ENCODE results near the gene PRKCH. TPM values are rescaled to one million over a fixed set of nuclear protein-coding genes. Genes with fewer than 3 reads are reported as not detected.
"Not testable (repeated sequence)": the region's sequence is repeated elsewhere in the genome, so short reads cannot be mapped to it uniquely, and the experiment has no call there.

Gene PRKCH
- total RNA-seq, 1 experiment from 2014 or later: 5.0 TPM

- DNase-seq (ENCODE audit: low spot score): no peak
These were observed 137.4 kb downstream of the PRKCH start for GRCh38 chr14:61458766-61459165.

DNA sequence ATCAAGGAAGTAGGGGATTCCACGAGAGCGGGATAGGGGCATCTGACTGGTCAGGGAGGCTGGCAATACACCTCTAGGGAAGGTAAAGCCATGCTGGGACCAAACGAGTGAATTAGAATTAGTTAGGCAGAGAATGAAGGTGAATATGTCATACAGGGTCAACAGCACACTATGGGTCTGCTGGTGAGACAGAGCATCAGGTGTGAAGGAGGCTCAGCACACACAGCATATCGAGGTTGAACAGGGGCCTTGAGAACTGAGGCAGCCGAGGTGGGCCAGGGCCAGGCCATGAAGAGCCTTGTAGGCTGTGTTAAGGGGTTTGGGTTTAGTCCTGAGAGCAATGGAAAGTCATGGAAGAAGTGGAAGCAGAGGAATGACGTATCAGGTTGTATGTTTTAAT, 137.8 kb downstream of the PRKCH start:
- no peak for DNase-seq (ENCODE audit: low spot score)

DNA sequence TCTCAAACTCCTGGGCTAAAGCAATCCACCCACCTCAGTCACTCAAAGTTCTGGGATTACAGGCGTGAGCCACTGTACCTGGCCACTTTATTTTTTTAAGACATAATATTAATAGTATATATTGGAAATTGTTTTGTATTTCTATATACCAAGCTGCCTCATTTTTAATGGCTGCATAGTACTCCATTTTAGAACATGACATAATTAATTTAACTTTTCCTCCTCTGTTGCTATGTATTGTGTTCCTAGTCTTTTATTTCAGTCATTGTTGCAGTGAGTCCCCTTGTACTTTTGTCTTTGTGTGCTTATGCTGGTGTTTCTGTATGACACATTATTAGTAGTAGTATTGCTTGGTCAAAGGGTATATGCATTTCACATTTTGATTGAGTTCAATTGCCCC, 138.7 kb downstream of the PRKCH start:
- DNase-seq (ENCODE audit: low spot score): no peak

- no peak for DNase-seq (ENCODE audit: low spot score)
These were observed 139.6 kb downstream of the PRKCH start for GRCh38 chr14:61460718-61461611.

- peak; percentile 70 for DNase-seq (ENCODE audit: low spot score)
These were observed 140.5 kb downstream of the PRKCH start for GRCh38 chr14:61461808-61462275.

DNA sequence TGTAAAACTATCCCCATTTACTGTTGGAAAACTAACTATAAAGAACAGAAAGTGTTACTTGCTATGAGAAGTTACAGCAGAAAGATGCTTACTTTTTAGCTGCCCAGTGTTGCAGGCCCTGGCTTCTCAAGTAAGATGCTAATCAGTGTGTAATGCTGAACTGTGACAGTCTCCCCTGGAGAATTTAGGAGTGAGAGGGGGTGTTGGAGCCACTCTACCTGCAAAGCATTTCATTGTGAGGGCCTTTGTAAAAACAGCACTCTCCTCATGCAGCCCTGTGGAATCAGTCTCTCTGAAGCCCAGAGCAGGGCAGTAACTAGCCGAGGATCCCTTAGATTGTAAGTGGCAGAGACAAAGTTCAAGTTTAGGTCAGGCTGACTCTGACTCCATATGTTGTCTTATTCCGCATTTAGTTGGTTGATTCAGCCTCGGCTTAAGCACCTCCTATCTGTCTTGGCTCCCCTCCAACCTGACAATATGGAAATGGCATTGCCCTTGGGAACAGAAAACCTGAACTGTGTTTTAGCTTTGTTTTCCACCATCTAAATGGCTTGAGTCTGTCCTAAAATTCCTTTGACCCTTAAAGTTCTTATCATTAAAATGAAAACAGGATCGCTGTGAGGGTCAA, 141.3 kb downstream of the PRKCH start:
- DNase-seq (ENCODE audit: low spot score): peak; percentile 63

DNA sequence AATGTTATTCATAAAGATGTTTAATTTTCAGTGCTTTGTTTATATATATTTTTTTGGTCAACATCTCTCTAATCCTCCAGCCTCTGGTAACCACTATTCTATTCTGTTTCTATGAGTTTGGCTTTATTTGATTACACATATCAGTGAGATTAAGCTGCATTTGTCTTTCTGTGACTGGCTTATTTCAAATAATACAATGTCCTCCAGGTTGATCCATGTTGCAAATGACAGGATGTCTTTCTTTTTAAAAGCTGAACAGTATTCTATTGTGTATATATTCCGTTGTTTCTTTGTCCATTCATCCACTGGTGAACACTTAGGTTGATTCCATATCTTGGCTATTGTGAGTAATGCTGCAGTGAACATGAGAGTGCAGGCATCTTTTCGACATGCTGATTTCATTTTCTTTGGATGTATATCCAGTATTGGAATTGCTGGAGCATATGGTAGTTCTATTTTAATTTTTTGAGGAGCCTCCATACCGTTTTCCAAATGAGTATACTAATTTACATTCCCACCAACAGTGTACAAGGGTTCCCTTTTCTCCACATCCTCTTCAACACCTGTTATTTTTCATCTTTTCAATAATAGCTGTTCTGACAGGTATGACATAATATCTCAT, 142.4 kb downstream of the PRKCH start:
- DNase-seq (ENCODE audit: low spot score): no peak

GRCh38 chr14:61464539-61465320, 143.4 kb downstream of the PRKCH start:
- DNase-seq (ENCODE audit: low spot score): not testable (repeated sequence)

- DNase-seq (ENCODE audit: low spot score): peak; percentile 34
These were observed 145.0 kb downstream of the PRKCH start for GRCh38 chr14:61466249-61466904.

GRCh38 chr14:61466905-61467280, 145.5 kb downstream of the PRKCH start:
- no peak for DNase-seq (ENCODE audit: low spot score)

DNA sequence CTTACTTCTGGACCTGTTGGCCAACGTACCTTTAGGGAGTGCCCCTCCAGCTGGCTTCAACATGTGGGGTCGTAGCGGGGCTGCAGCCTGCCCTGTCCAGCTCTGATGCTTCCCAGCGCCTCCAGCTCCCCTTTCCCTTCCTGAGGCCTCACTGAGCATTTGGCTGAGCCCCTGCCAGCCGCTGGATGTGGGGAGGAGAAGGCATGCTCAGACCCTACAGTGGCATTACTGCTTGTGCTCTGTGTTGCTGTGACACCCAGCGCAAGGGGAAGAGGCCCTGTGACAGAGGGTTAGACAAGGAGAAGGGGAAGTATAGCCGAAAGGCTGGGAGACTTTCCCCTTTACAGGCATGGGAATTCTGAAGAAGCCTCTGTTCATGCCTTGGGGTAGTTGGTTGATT, 145.9 kb downstream of the PRKCH start:
- no peak for DNase-seq (ENCODE audit: low spot score)

- no peak for DNase-seq (ENCODE audit: low spot score)
These were observed 146.9 kb downstream of the PRKCH start for GRCh38 chr14:61468063-61468825.

- DNase-seq (ENCODE audit: low spot score): no peak
These were observed 148.4 kb downstream of the PRKCH start for GRCh38 chr14:61469781-61470180.

GRCh38 chr14:61470261-61470960, 149.0 kb downstream of the PRKCH start:
- DNase-seq (ENCODE audit: low spot score): peak; percentile 94

DNA sequence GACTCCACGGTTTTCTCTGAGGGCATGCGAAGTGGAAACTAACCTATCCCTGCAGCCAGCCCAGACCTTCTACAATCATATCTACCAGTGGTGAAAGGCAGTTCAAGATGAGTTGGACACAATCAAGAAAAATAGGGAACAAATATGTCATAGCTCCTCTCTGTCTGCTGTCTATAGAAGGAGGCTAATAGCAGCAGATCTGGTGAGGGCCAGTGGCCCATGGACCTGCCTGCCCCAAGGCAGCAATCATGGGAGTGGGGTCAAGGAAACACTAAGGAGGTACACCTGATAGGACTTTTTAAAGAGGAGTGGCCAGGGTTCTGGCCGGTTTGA, 149.5 kb downstream of the PRKCH start:
- DNase-seq (ENCODE audit: low spot score): no peak

DNA sequence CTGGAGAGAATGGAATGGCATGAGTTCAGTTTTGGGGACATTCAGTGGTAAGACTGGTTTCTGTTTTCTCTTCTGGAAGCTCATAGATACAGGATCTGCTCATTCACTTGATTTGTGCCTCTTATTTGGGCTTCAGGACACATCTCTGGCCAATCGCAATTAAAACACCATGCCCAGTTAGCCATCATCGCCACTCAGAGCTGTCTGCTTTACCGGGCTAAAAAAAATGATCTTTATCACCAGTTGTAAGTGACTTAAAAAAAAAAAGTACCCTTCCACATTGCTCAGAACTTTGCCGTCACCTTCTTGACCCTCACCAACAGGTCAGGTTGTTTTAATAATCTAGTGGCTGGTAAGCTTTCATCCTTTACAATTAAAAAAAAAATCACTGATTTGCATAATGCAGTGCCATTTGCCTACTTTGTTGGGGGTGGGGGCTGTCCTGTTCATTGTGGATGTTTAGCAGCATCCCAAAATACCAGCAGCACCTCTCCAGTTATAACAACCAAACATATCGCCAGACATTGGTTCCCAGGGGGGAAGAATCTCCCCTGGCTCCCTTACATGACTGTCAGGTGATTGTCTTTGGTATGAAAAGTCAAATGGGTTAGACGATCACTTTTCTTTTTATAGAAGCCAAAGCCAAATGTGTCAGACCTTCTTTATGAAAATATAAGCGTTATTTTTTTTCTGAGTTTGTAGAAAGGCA, 150.1 kb downstream of the PRKCH start:
- no peak for DNase-seq (ENCODE audit: low spot score)

- DNase-seq (ENCODE audit: low spot score): peak; percentile 98
These were observed 150.8 kb downstream of the PRKCH start for GRCh38 chr14:61472011-61472672.

GRCh38 chr14:61472801-61473376, 151.5 kb downstream of the PRKCH start:
- no peak for DNase-seq (ENCODE audit: low spot score)

Measured in H4 (cell line).